ENCODE measurements around the gene GP9. TPM values are rescaled to one million over a fixed set of nuclear protein-coding genes. Genes with fewer than 3 reads are reported as not detected.

The GP9 gene
- total and polyA plus RNA-seq, 4 donors: 0.16 to 12.0 TPM; not detected in 2

GRCh38 chr3:129047553-129047839 lies 13.1 kb upstream of the GP9 start:
- TF ChIP-seq RAD21 (IDR thresholded peaks at IDR 0.05) (no peak), JUND (IDR thresholded peaks at IDR 0.05) (no peak)
- Histone ChIP-seq H3K4me3 (ENCODE audit: low read depth in 1 of 3, low read length in 3 of 3) (no peak overlapping the region), H3K27ac (ENCODE audit: low read depth in 1 of 2, low read length in 2 of 2) (no peak overlapping the region), H3K4me1 (ENCODE audit: control insufficient read depth in 4 of 4, insufficient read depth in 4 of 4, low read length in 3 of 4) (peaks cover 5 to 10% (median 8%) of the 10 kb centered on the region in 4 donors), H3K36me3 (ENCODE audit: control insufficient read depth in 4 of 4, insufficient read depth in 3 of 4, low read depth in 1 of 4, low read length in 3 of 4) (no peaks in the 10 kb centered on the region), H3K27me3 (ENCODE audit: control insufficient read depth in 4 of 4, insufficient read depth in 4 of 4, low read length in 3 of 4) (no peaks in the 10 kb centered on the region), H3K9ac (ENCODE audit: low read depth in 1 of 2, low read length in 2 of 2) (no peak overlapping the region), H3K9me3 (ENCODE audit: control insufficient read depth in 4 of 4, low read length in 3 of 4) (no peaks in the 10 kb centered on the region)
- WGBS: 95% methylated on average over 6 of the region's 6 CpGs
- DNase-seq (ENCODE audit: low spot score): no peak

GRCh38 chr3:129050556-129051295 lies 9.9 kb upstream of the GP9 start:
- Histone ChIP-seq H3K9ac (ENCODE audit: low read depth in 1 of 2, low read length in 2 of 2) (no peak overlapping the region), H3K27me3 (ENCODE audit: control insufficient read depth in 4 of 4, insufficient read depth in 4 of 4, low read length in 3 of 4) (no peaks in the 10 kb centered on the region)
- TF ChIP-seq ZBTB33 (IDR thresholded peaks at IDR 0.05) (no peak), ATF3 (IDR thresholded peaks at IDR 0.05) (no peak), EGR1 (IDR thresholded peaks at IDR 0.05; ENCODE audit: low read depth in 2 of 2) (no peak), HNF4A (conservative IDR thresholded peaks at IDR 0.05) (no peak), CTCF (IDR thresholded peaks at IDR 0.05; ENCODE audit: low read depth, low read length, missing input control) (no peak), SP1 (IDR thresholded peaks at IDR 0.05) (no peak), HNF4G (IDR thresholded peaks at IDR 0.05) (no peak)

GRCh38 chr3:129051871-129052340 lies 8.7 kb upstream of the GP9 start:
- peaks cover 6 to 18% (median 16%) of the 10 kb centered on the region in 4 donors for H3K4me1 ChIP-seq (ENCODE audit: control insufficient read depth in 4 of 4, insufficient read depth in 4 of 4, low read length in 3 of 4)
- WGBS: 76% methylated on average over 5 of the region's 5 CpGs
- no peaks in the 10 kb centered on the region for H3K9me3 ChIP-seq (ENCODE audit: control insufficient read depth in 4 of 4, low read length in 3 of 4)
- no peaks in the 10 kb centered on the region for H3K36me3 ChIP-seq (ENCODE audit: control insufficient read depth in 4 of 4, insufficient read depth in 3 of 4, low read depth in 1 of 4, low read length in 3 of 4)
- H3K27ac ChIP-seq (ENCODE audit: low read depth in 1 of 2, low read length in 2 of 2): no peak overlapping the region
- no peak overlapping the region for H3K9ac ChIP-seq (ENCODE audit: low read depth in 1 of 2, low read length in 2 of 2)
- no peaks in the 10 kb centered on the region for H3K27me3 ChIP-seq (ENCODE audit: control insufficient read depth in 4 of 4, insufficient read depth in 4 of 4, low read length in 3 of 4)
- no peak overlapping the region for H3K4me3 ChIP-seq (ENCODE audit: low read depth in 1 of 3, low read length in 3 of 3)
- DNase-seq (ENCODE audit: low spot score): no peak
- TF ChIP-seq ATF3 (IDR thresholded peaks at IDR 0.05) (no peak), RAD21 (IDR thresholded peaks at IDR 0.05) (no peak), NR2F2 (IDR thresholded peaks at IDR 0.05) (no peak), TAF1 (conservative IDR thresholded peaks at IDR 0.05) (no peak), JUND (IDR thresholded peaks at IDR 0.05) (no peak), GABPA (IDR thresholded peaks at IDR 0.05 in 1 of 2, conservative IDR thresholded peaks at IDR 0.05 in 1 of 2) (no peak), FOXA1 (IDR thresholded peaks at IDR 0.05) (no peak), SP1 (IDR thresholded peaks at IDR 0.05) (no peak), HNF4G (IDR thresholded peaks at IDR 0.05) (no peak), MAX (IDR thresholded peaks at IDR 0.05) (no peak), CTCF (IDR thresholded peaks at IDR 0.05; ENCODE audit: low read depth, low read length, missing input control) (no peak), ZBTB33 (IDR thresholded peaks at IDR 0.05) (no peak)

More at GRCh38 chr3:129050556-129051295, 9.9 kb upstream of the GP9 start:
- H3K36me3 ChIP-seq (ENCODE audit: control insufficient read depth in 4 of 4, insufficient read depth in 3 of 4, low read depth in 1 of 4, low read length in 3 of 4): no peaks in the 10 kb centered on the region
- peaks cover 7 to 22% (median 17%) of the 10 kb centered on the region in 4 donors for H3K4me1 ChIP-seq (ENCODE audit: control insufficient read depth in 4 of 4, insufficient read depth in 4 of 4, low read length in 3 of 4)
- H3K4me3 ChIP-seq (ENCODE audit: low read depth in 1 of 3, low read length in 3 of 3): no peak overlapping the region
- H3K9me3 ChIP-seq (ENCODE audit: control insufficient read depth in 4 of 4, low read length in 3 of 4): no peaks in the 10 kb centered on the region
- no peak for DNase-seq (ENCODE audit: low spot score)
- 91% methylated on average over 12 of the region's 12 CpGs for WGBS
- no peak overlapping the region for H3K27ac ChIP-seq (ENCODE audit: low read depth in 1 of 2, low read length in 2 of 2)

Measured in liver (tissue), 9 donors.